GM19023 (cell line): ENCODE data around the gene STK32C.
A peak's percentile ranks its signal among the peaks of the same experiment; 100 is the strongest.

Experiments used
- ATAC-seq: cut with Tn5 transposase; IDR thresholded peaks from one replicate; pipeline ENCODE4 v1.9.1; 2021; ENCODE audit warnings: mild to moderate bottlenecking, moderate library complexity; ENCODE audit not compliant: unreplicated experiment

STK32C gene

GRCh38 chr10:132307823-132308586 is at the start of gene STK32C:
STK32C (minus strand) TSS chr10:132307950; CDS start chr10:132307833, 117 bp downstream.
- ATAC-seq, result peak; percentile 74

DNA sequence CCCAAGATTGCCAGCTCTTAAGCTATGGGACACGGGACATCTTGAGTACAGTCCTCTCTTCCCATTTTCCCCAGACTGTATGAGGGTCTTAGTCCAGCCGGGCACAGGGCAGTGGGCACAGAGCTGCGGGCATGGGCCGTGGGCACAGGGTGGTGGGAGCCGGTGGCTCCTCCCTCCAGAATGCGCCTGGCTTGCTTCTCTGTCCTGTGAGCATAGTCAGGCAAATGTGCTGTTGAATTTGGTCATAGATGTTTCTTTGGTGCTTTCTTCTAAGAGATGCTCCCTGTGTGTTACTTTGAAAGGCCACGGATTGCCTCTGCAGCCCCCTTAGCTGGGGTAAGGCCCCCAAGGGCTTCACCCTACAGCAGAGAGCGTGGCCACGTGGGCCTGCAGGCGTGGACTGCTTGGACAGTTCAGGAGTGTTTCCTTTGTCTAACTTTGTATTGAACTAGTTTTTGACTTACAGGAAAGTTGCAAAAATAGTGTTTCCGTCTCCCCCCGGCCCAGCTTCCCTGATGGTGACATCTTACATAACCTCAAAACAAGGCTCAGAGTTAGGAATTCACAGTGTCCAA is 49.0 kb upstream of the STK32C start:
- ATAC-seq, result no peak

DNA sequence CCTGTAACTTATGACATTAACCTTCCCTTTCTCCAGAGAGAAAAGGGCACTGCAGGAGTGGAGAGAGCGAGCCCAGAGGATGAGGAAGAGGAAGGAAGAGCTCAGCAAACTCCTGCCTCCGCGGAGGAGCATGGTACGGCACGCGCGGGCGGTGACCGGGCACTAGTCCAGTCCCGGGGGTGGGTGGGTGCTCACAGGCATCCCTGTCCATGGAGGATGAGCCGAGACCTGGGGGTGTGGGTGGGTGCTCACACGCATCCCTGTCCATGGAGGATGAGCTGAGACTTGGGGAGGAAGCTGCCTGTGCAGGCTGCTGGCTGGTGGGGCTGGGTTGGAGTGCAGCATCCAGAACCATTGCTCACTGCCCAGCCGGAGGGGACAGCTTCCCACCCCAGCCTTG is 48.0 kb upstream of the STK32C start:
- ATAC-seq, result no peak

DNA sequence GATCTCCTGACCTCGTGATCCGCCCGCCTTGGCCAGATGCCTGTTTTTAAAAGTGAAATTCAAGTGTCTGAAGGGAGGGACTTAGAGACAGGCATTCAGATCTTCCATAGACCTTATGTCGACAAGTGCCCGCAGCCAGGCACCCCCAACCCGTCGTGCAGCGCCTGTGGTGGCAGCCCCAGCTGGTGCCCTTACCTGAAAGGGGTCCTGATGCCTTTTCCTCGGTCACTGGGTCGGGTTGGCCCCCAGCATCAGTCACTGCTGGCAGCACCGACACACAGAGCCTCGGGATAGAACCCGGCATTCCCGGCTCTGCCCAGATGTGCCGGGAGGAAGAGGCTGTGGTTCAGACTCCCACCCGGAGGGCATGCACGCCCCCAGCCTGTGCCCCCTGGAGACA is 47.5 kb upstream of the STK32C start:
- ATAC-seq, result no peak

DNA sequence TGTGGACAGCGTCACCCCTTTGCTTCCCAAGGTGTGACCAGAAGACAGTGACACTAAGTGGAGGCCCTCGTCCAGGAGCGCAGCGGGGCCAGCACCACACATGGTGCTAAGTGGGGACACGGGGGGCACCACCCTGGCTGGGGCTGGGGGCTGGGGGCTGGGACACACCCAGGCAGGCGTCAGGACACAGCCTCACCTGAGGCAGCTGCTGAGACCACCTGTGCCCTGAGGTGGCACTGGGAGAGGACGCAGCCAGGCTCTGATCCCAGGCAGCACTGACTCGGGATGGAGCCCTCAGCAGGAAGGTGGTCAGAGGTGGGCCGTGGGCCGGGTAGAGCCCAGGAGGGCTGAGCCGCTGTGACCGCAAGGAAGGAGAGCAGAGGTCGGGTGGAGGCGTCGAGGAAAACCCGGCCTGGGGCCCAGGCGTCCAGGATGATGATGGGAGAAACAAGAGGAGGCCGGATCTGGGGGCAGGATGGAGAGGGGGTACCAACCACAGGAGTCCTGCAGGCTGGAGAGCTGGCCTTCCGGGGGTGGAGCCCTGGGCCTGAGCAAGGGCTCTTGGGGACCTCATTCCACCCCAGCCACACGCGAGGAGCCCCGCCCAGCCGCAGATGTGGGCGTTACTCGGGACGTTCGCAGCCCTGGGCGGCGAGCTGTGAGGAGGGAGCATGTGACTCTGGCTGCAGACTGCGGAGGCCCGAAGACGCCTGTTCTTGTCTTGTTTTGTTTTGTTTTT is 46.8 kb upstream of the STK32C start:
- ATAC-seq, result no peak

DNA sequence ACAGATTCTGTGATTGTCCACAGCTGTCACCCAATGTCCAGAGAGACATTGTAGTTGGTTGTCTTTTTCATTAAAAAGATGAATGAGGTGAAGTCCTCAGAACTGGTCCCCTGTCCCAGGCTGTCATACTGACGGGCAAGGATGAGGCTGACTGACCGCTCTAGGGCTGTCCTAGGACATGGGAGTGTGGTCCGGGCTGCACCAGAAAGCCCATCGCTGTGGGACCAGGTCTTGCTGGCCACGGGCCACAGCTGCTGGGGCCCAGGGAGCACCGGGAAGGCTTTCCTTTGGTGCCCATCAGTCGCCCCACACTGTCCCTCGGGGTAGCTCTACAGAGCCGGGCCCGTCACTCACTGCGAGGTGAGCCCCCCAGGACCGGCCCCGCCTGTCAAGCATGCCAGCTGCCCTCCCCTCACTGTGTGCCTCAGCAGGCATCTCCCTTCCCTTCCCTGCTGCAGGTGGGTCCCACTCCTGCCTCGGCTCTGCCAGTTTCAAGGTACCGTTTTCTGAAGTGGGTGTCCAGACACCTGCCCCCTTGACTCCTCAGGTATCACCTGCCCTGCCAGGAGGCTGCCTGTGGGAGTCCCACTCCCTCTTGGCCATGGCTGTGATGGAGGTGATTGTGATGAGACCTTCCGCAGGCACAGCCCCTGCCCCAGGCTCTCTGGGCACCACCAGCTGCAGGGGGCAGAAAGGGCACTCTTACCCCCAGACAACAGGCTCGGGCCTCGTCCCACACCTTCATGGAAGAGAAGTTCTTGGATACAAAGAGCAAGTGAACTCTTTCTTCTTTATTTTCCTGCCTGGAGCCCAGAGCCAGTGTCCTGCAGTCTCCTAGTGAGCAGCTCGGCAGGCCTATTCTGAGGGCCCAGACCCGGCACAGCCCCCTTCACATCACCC is 46.0 kb upstream of the STK32C start:
- no peak for ATAC-seq

GRCh38 chr10:132352462-132353308 is 44.9 kb upstream of the STK32C start:
- ATAC-seq, result peak; percentile 75

- ATAC-seq, result no peak
These were observed 43.9 kb upstream of the STK32C start for GRCh38 chr10:132351611-132352010.

DNA sequence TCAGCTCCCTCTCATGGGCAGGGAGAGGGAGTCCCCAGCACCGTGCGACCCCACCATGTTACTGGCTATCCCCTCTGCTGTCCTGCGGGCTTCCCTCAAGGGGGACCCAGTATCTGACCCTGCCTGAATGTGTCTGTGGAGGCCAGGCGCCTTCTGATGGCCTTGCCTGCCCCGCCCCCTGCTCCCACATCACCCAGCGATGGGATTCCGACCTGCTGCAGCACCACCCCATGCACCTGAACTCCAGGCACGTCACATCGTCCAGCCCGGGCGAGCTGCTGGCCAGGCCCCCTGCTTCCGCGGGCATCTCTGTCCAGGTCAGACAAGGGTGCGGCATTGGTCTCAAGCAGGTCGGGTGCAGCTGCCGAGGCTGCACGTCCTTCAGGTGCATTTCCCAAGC is 43.2 kb upstream of the STK32C start:
- no peak for ATAC-seq

GRCh38 chr10:132350391-132350790 is 42.6 kb upstream of the STK32C start:
- ATAC-seq, result no peak

GRCh38 chr10:132349766-132350165 is 42.0 kb upstream of the STK32C start:
- ATAC-seq, result no peak

- ATAC-seq, result no peak
These were observed 40.1 kb upstream of the STK32C start for GRCh38 chr10:132347931-132348267.

DNA sequence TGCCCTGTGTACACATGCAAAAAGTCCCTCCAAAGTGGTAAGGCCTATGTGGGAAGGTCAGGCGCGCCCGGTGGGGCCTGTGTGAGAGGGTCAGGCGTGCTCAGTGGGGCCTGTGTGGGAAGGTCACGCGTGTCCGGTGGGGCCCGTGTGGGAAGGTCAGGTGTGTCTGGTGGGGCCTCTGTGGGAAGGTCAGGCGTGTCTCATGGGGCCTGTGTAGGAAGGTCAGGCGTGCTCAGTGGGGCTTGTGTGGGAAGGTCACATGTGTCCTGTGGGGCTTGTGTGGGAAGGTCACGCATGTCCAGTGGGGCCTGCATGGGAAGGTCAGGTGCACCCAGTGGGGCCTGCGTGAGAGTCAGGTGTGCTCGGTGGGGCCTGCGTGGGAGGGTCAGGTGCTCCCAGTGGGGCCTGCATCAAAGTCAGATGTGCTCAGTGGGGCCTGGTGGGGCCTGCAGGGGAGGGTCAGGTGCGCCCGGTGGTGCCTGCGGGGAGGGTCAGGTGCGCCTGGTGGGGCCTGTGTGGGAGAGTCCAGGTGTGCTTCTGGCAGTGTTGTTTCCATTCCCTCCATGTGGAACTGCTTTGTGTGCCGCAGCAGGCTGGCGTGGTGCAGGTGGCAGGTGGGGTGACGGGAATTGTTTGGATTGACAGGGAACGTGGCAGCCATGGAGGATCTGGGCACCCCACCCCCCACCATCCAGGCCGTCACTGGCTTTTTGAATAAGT is 39.6 kb upstream of the STK32C start:
- ATAC-seq, result no peak

GRCh38 chr10:132346806-132347205 is 39.1 kb upstream of the STK32C start:
- no peak for ATAC-seq

DNA sequence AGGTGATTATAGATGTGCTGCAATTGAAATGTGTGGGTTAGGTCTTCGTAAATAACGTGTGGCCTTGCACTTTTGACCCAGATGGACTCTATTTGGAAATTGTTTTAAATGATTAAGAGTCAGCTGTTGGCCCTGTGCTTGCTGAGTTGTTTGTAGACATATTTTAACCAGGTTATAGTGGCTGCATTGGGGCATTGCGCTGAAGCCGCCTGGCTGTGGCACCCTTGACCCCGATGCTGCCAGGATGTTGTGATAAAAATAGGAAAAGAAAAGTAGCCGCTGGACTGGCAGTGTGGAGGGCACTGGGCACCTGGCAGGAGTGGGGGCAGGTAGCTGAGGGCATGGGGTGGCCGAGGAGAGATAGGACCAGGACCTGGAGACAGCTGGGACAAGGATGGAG is 37.6 kb upstream of the STK32C start:
- no peak for ATAC-seq

DNA sequence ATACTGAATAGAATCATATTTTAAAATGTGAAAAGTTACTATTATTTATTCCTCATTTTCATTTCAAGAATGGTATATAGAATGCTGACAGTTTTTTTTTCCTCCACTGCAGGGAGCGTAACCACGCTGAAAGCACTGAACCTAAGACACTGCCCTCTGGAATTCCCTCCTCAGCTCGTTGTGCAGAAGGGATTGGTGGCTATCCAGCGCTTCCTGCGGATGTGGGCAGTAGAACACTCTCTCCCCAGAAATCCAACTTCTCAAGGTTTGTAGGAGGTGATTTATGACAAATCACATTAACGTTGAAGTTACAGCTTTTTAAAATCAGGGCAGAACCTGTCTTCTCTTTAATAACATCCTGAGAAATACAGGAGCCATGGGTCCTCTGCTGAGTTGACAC is 36.6 kb upstream of the STK32C start:
- no peak for ATAC-seq

GRCh38 chr10:132342553-132342952 is 34.8 kb upstream of the STK32C start:
- ATAC-seq, result no peak

DNA sequence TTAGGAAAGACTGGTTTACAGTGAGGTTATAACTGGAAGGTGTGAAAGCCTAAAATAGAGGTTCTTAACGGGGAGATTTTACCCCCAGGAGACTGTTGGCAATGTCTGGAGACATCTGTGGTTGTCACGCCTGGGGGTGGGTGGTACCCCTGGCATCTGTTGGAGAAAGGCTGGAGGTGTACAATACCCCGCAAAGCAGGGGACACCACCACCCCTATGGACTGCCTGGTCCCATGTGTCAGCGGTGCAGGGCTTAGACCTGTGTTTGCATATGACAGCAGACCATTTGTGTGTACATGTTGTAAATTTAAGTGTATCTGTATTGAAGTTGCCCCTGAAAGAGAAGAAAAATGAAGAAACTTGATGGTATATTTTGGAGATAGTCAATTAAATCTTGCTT is 34.0 kb upstream of the STK32C start:
- no peak for ATAC-seq

DNA sequence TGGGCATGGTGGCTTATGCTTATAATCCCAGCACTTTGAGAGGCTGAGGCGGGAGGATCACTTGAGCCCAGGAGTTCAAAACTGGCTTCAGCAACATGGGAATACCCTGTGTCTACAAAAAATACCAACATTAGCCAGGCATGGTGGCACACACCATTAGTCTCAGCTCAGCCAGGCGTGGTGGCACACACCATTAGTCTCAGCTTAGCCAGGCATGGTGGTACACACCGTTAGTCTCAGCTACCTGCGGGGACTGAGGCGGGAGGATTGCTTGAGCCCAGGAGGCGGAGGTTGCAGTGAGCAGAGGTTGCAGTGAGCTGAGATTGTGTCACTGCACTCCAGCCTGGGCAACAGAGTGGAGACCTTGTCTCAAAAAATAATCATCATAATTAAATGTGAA is 33.3 kb upstream of the STK32C start:
- ATAC-seq, result no peak

- no peak for ATAC-seq
These were observed 31.5 kb upstream of the STK32C start for GRCh38 chr10:132339276-132339675.
